ENCODE results near the gene EPAS1. TPM values are rescaled to one million over a fixed set of nuclear protein-coding genes. Genes with fewer than 3 reads are reported as not detected.

The EPAS1 gene
- total and polyA plus RNA-seq, 8 donors: 35.6 to 165 (median 76.0) TPM

DNA sequence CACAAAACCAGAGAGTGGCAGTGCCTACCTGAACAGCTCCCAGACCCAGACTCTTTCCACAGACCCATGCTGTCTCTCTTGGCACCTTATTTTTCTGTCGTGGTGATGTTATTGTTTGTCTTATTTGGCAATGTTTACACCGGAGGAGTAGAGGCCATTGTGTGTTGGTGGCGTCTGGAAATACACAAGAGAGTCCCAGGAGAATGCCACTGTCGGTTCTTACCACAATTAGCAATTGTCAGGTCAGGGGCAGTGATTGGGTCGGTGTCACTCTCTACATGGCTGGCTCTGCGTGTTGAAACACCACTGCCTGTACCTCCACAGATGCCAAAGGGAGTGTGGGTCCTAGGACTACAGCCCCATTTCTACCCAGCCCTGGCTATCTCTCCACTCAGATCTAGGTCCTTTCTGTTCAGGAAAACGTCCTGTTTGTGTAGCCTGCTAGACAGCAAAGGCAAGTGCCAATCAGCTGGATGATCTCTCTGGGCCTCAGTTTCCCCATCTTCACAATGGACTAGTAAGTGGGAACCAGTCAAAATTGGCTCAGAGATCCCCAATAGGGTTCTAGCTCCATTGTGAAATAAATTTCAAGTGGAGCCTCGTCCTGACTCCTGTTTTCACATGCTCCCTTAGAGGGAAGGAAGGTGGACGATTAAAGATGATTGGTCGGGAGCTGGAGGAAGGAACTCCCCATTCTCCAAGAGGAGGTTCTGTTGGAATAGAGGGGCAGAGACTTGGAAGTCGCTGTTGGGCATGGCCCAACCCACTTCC lies 17.0 kb downstream of the EPAS1 start:
- Histone ChIP-seq H3K27ac (peak overlapping the region; percentile 44 to 85 (median 65)), H3K27me3 (no peaks in the 10 kb centered on the region), H3K9me3 (no peaks in the 10 kb centered on the region), H3K4me3 (no peak overlapping the region), H3K4me1 (peaks cover 44 to 83% (median 73%) of the 10 kb centered on the region in 3 donors), H3K36me3 (no peaks in the 10 kb centered on the region)
- FAIRE-seq (no peak), ATAC-seq (no peak), DNase-seq (no peak)
- no peak for TF ChIP-seq CTCF (IDR thresholded peaks at IDR 0.05)
- intact Hi-C loops (cut with DNase I): no loop called here
- 74 to 77% methylated on average over 11 of the region's 11 CpGs for WGBS, 2 donors

GRCh38 chr2:46315103-46315890 lies 18.1 kb downstream of the EPAS1 start:
- H3K4me1 ChIP-seq: peaks cover 51 to 88% (median 74%) of the 10 kb centered on the region in 3 donors
- peak overlapping the region; percentile 44 to 85 (median 65) for H3K27ac ChIP-seq
- H3K9me3 ChIP-seq: no peaks in the 10 kb centered on the region
- DNase-seq (peak; percentile 87 to 99 (median 95)), ATAC-seq (peak; percentile 87 to 92 (median 90)), FAIRE-seq (no peak)
- H3K36me3 ChIP-seq: no peaks in the 10 kb centered on the region
- H3K27me3 ChIP-seq: no peaks in the 10 kb centered on the region
- no peak for TF ChIP-seq CTCF (IDR thresholded peaks at IDR 0.05)
- intact Hi-C loops (cut with DNase I): no loop called here
- no peak overlapping the region for H3K4me3 ChIP-seq
- WGBS, 2 donors: 9 to 12% methylated on average over 11 of the region's 11 CpGs

DNA sequence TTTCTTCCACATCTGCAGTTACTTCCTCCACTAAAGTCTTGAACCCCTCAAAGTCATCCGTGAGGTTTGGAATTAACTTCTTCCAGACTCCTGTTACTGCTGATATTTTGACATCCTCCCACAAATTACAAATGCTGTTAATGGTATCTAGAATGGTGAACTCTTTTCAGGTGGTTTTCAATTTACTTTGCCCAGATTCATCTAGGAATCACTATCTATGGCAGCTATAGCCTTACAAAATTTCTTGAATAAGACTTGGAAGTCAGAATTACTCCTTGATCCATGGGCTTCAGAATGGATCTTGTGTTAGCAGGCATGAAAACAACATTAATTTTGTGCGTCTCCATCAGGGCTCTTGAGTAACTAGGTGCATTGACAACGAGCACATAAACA lies 19.9 kb downstream of the EPAS1 start:
- no peak for DNase-seq
- TF ChIP-seq CTCF (IDR thresholded peaks at IDR 0.05): no peak
- WGBS, 2 donors: 83 to 88% methylated on average over 3 of the region's 3 CpGs
- H3K9me3 ChIP-seq: no peaks in the 10 kb centered on the region
- H3K36me3 ChIP-seq: no peaks in the 10 kb centered on the region
- ATAC-seq: no peak
- no peaks in the 10 kb centered on the region for H3K27me3 ChIP-seq
- peaks cover 44 to 79% (median 69%) of the 10 kb centered on the region in 3 donors for H3K4me1 ChIP-seq
- no peak overlapping the region for H3K4me3 ChIP-seq
- H3K27ac ChIP-seq: peak overlapping the region in 1 of 4 donors; percentile 85
- intact Hi-C loops (cut with DNase I): no loop called here
- no peak for FAIRE-seq

GRCh38 chr2:46318579-46319460 lies 21.6 kb downstream of the EPAS1 start:
- no peak for TF ChIP-seq CTCF (IDR thresholded peaks at IDR 0.05)
- H3K27ac ChIP-seq: peak overlapping the region in 2 of 4 donors; percentile 5 to 45

More at GRCh38 chr2:46318579-46319460, 21.6 kb downstream of the EPAS1 start:
- WGBS, 2 donors: 85 to 90% methylated on average over 3 of the region's 3 CpGs
- Histone ChIP-seq H3K36me3 (no peaks in the 10 kb centered on the region), H3K27me3 (no peaks in the 10 kb centered on the region), H3K9me3 (no peaks in the 10 kb centered on the region), H3K4me3 (no peak overlapping the region), H3K4me1 (peaks cover 44 to 72% (median 57%) of the 10 kb centered on the region in 3 donors)
- ATAC-seq (no peak), DNase-seq (no peak), FAIRE-seq (no peak)
- intact Hi-C loops (cut with DNase I): no loop called here
